HG02852 (cell line): ENCODE data around the gene LIPI.
"Not testable (repeated sequence)": the region's sequence is repeated elsewhere in the genome, so short reads cannot be mapped to it uniquely, and the experiment has no call there.

Experiments used
- ATAC-seq: cut with Tn5 transposase; IDR thresholded peaks from one replicate; pipeline ENCODE4 v1.9.1; 2021; ENCODE audit warnings: mild to moderate bottlenecking, moderate library complexity; ENCODE audit not compliant: unreplicated experiment

Gene LIPI

GRCh38 chr21:14075346-14076142, 135.2 kb downstream of the LIPI start:
- no peak for ATAC-seq

GRCh38 chr21:14074177-14074576, 136.6 kb downstream of the LIPI start:
- no peak for ATAC-seq

- no peak for ATAC-seq
These were observed 137.1 kb downstream of the LIPI start for GRCh38 chr21:14073615-14074014.

- ATAC-seq = no peak
These were observed 137.8 kb downstream of the LIPI start for GRCh38 chr21:14072761-14073535.

- ATAC-seq = no peak
These were observed 138.6 kb downstream of the LIPI start for GRCh38 chr21:14071902-14072734.

GRCh38 chr21:14070968-14071367, 139.8 kb downstream of the LIPI start:
- no peak for ATAC-seq

- no peak for ATAC-seq
These were observed 140.5 kb downstream of the LIPI start for GRCh38 chr21:14070049-14070893.

- ATAC-seq = no peak
These were observed 146.5 kb downstream of the LIPI start for GRCh38 chr21:14064296-14064645.

- not testable (repeated sequence) for ATAC-seq
These were observed 147.0 kb downstream of the LIPI start for GRCh38 chr21:14063620-14064295.

- ATAC-seq = not testable (repeated sequence)
These were observed 148.1 kb downstream of the LIPI start for GRCh38 chr21:14062684-14063083.

- ATAC-seq = not testable (repeated sequence)
These were observed 148.9 kb downstream of the LIPI start for GRCh38 chr21:14061820-14062219.

GRCh38 chr21:14058995-14059627, 151.6 kb downstream of the LIPI start:
- ATAC-seq = not testable (repeated sequence)
